H1 (cell line): ENCODE measurements around the gene GXYLT2. TPM values are rescaled to one million over a fixed set of nuclear protein-coding genes. Genes with fewer than 3 reads are reported as not detected.

Source experiments
- CTCF ChIA-PET: fragments of 300-600 bp; sonication (Branson Sonifier 250); formaldehyde crosslinking; loops from one replicate; lab custom pipeline; 2021; ENCODE audit not compliant: partially characterized antibody; lab: Charles Lee
- POLR2A ChIA-PET: fragments of 300-600 bp; sonication (Branson Sonifier 250); formaldehyde crosslinking; loops from one replicate; lab custom pipeline; 2021; ENCODE audit warnings: inconsistent platforms; ENCODE audit not compliant: partially characterized antibody; lab: Charles Lee
- DNase-seq, 2 experiments: peaks; one replicate each; pipeline versions ENCODE4 v3.0.0 to v3.0.0-alpha.2; 2010 to 2022; ENCODE audit warnings: low spot score in 2 of 2, low read depth in 1 of 2, mixed read lengths in 1 of 2
- FAIRE-seq: peaks from 2 replicates; lab custom pipeline; 2011; peaks lifted over from hg19 to GRCh38; lab: Jason Lieb, UNC
- H2AFZ ChIP-seq: 2 replicates; pipeline ENCODE4 v1.8.1; 2012; ENCODE audit warnings: low read length, inconsistent platforms
- H2AK5ac ChIP-seq: 2 replicates; pipeline ENCODE4 v1.6.1; 2013; ENCODE audit warnings: low read depth, low read length
- H2BK120ac ChIP-seq: replicated peaks from 2 replicates; pipeline ENCODE3; 2013; ENCODE audit warnings: low read depth, low read length, inconsistent platforms
- H2BK12ac ChIP-seq: 2 replicates; pipeline ENCODE4 v1.6.1; 2013; ENCODE audit warnings: low read depth, low read length
- H2BK15ac ChIP-seq: 2 replicates; pipeline ENCODE4 v1.6.1; 2013; ENCODE audit warnings: low read length
- H2BK20ac ChIP-seq: 2 replicates; pipeline ENCODE4 v1.6.1; 2013; ENCODE audit warnings: low read length
- H2BK5ac ChIP-seq: 2 replicates; pipeline ENCODE4 v1.6.1; 2013; ENCODE audit warnings: low read depth, low read length
- H3K14ac ChIP-seq: 2 replicates; pipeline ENCODE4 v1.6.1; 2013; ENCODE audit warnings: inconsistent platforms; ENCODE audit not compliant: insufficient read length
- H3K18ac ChIP-seq: 2 replicates; pipeline ENCODE4 v1.6.1; 2013; ENCODE audit warnings: low read length; ENCODE audit errors: extremely low read depth
- H3K23ac ChIP-seq: 2 replicates; pipeline ENCODE4 v1.6.1; 2013; ENCODE audit warnings: inconsistent platforms; ENCODE audit not compliant: insufficient read length
- H3K23me2 ChIP-seq: 2 replicates; pipeline ENCODE4 v1.6.1; 2013; ENCODE audit warnings: low read depth, low read length
- H3K27ac ChIP-seq: 2 replicates; pipeline ENCODE4 v1.6.1; 2011; ENCODE audit warnings: low read depth, low read length, inconsistent platforms
- H3K27me3 ChIP-seq, 4 experiments: replicated peaks in 1 of 4; 1 replicate in 1 of 4; 2 replicates in 3 of 4; pipeline versions ENCODE4 v1.6.1 to v1.8.1; 2011 to 2013; ENCODE audit warnings: low read length in 3 of 4, mild to moderate bottlenecking in 3 of 4, inconsistent platforms in 2 of 4, mixed read lengths in 2 of 4, moderate library complexity in 1 of 4; ENCODE audit not compliant: control insufficient read depth in 3 of 4, insufficient read depth in 3 of 4; ENCODE audit errors: extremely low read depth in 1 of 4
- H3K36me3 ChIP-seq, 4 experiments: 2 replicates each; pipeline versions ENCODE4 v1.6.1 to v1.8.1; 2011 to 2013; ENCODE audit warnings: mild to moderate bottlenecking in 4 of 4, low read length in 3 of 4, moderate library complexity in 2 of 4, control low read depth in 1 of 4, inconsistent platforms in 1 of 4; ENCODE audit not compliant: insufficient read depth in 4 of 4, control insufficient read depth in 2 of 4
- H3K4ac ChIP-seq: replicated peaks from 2 replicates; pipeline ENCODE3; 2013; ENCODE audit warnings: low read length, low read depth, mixed read lengths, inconsistent platforms; ENCODE audit not compliant: insufficient read length
- H3K4me1 ChIP-seq, 4 experiments: replicated peaks in 1 of 4; 1 replicate in 1 of 4; 2 replicates in 3 of 4; pipeline versions ENCODE4 v1.6.1 to v1.8.1; 2011 to 2013; ENCODE audit warnings: low read length in 3 of 4, inconsistent platforms in 2 of 4, mixed read lengths in 1 of 4; ENCODE audit not compliant: insufficient read depth in 4 of 4, control insufficient read depth in 3 of 4
- H3K4me2 ChIP-seq, 2 experiments: 2 replicates each; pipeline versions ENCODE4 v1.6.1 to v1.8.1; 2011 to 2013; ENCODE audit warnings: low read depth in 2 of 2, low read length in 2 of 2, control low read depth in 1 of 2, inconsistent platforms in 1 of 2, mild to moderate bottlenecking in 1 of 2; ENCODE audit not compliant: insufficient read depth in 1 of 2
- H3K4me3 ChIP-seq, 4 experiments: fragments of 200-600, 300-600 bp in 1 of 4; sonication (generic), shearing (Covaris generic), sonication (Bioruptor Twin) in 1 of 4; 2 replicates each; pipeline versions ENCODE4 v1.5.1 to v1.8.1; 2011 to 2016; ENCODE audit warnings: low read length in 4 of 4, low read depth in 3 of 4, control low read depth in 2 of 4, inconsistent platforms in 2 of 4, mild to moderate bottlenecking in 2 of 4, mixed read lengths in 1 of 4, moderate library complexity in 1 of 4; ENCODE audit not compliant: insufficient read depth in 2 of 4; ENCODE audit errors: extremely low read depth in 1 of 4
- H3K56ac ChIP-seq: replicated peaks from 2 replicates; pipeline ENCODE3; 2013; ENCODE audit warnings: low read depth, mild to moderate bottlenecking, mixed read lengths, low read length, inconsistent platforms; ENCODE audit not compliant: insufficient read length
- H3K79me1 ChIP-seq: 2 replicates; pipeline ENCODE4 v1.6.1; 2013; ENCODE audit warnings: low read depth, low read length, control low read depth
- H3K79me2 ChIP-seq, 2 experiments: 2 replicates each; pipeline versions ENCODE4 v1.6.1 to v1.8.1; 2012 to 2013; ENCODE audit warnings: low read length in 2 of 2, mild to moderate bottlenecking in 2 of 2, inconsistent platforms in 1 of 2; ENCODE audit not compliant: insufficient read depth in 2 of 2, control insufficient read depth in 1 of 2
- H3K9ac ChIP-seq, 4 experiments: replicated peaks in 1 of 4; 1 replicate in 1 of 4; 2 replicates in 3 of 4; pipeline versions ENCODE4 v1.6.1 to v1.8.1; 2011 to 2013; ENCODE audit warnings: low read depth in 3 of 4, low read length in 3 of 4, control low read depth in 2 of 4, mild to moderate bottlenecking in 2 of 4, moderate library complexity in 2 of 4, inconsistent platforms in 1 of 4; ENCODE audit errors: extremely low read depth in 1 of 4
- H3K9me3 ChIP-seq, 2 experiments: 2 replicates each; pipeline versions ENCODE4 v1.6.1 to v1.8.1; 2012 to 2013; ENCODE audit warnings: mild to moderate bottlenecking in 2 of 2, moderate library complexity in 2 of 2, control low read depth in 1 of 2, inconsistent platforms in 1 of 2, low read depth in 1 of 2, low read length in 1 of 2, mixed read lengths in 1 of 2; ENCODE audit not compliant: insufficient read depth in 2 of 2
- H4K20me1 ChIP-seq, 2 experiments: replicated peaks in 1 of 2; 2 replicates each; pipeline versions ENCODE3 to v1.8.1; 2011 to 2013; ENCODE audit warnings: inconsistent platforms in 2 of 2, low read length in 2 of 2, mild to moderate bottlenecking in 1 of 2; ENCODE audit not compliant: insufficient read depth in 2 of 2, control insufficient read depth in 1 of 2
- H4K5ac ChIP-seq: 2 replicates; pipeline ENCODE4 v1.6.1; 2013; ENCODE audit warnings: low read length, low read depth, mixed read lengths, inconsistent platforms; ENCODE audit not compliant: insufficient read length
- H4K8ac ChIP-seq: 2 replicates; pipeline ENCODE4 v1.8.0; 2013; ENCODE audit warnings: mild to moderate bottlenecking, moderate library complexity, low read length, inconsistent platforms; ENCODE audit not compliant: insufficient read depth; ENCODE audit errors: extremely low read depth
- H4K91ac ChIP-seq: replicated peaks from 2 replicates; pipeline ENCODE3; 2013; ENCODE audit warnings: low read length, mixed read lengths, inconsistent platforms; ENCODE audit not compliant: insufficient read length
- ASH2L ChIP-seq: fragments of 200-600, 300-600 bp; sonication (generic); IDR thresholded peaks from one replicate; pipeline ENCODE4 v1.7.1; 2017; ENCODE audit warnings: low read length
- BRCA1 ChIP-seq: IDR thresholded peaks from 2 replicates; pipeline ENCODE4 v1.6.1; 2012; ENCODE audit warnings: low read depth, low read length, improper control_type of control experiment
- GTF2F1 ChIP-seq: IDR thresholded peaks from 2 replicates; pipeline ENCODE4 v1.6.1; 2012; ENCODE audit warnings: low read depth, low read length, improper control_type of control experiment, borderline replicate concordance
- HDAC2 ChIP-seq, 2 experiments: fragments of 300-600 bp in 1 of 2; sonication (generic) in 1 of 2; IDR thresholded peaks; 2 replicates each; pipeline ENCODE4 v1.6.1; 2011 to 2012; ENCODE audit warnings: low read depth in 2 of 2, low read length in 2 of 2, mild to moderate bottlenecking in 2 of 2, moderate library complexity in 2 of 2, borderline replicate concordance in 1 of 2, inconsistent platforms in 1 of 2
- HDAC6 ChIP-seq: IDR thresholded peaks from one replicate; pipeline ENCODE4 v1.7.1; 2012; ENCODE audit warnings: low read depth, mild to moderate bottlenecking, inconsistent platforms, low read length, moderate library complexity
- JUN ChIP-seq: IDR thresholded peaks from 2 replicates; pipeline ENCODE4 v1.6.1; 2011; ENCODE audit warnings: low read depth, mild to moderate bottlenecking, improper control_type of control experiment, low read length
- JUND ChIP-seq: IDR thresholded peaks from 2 replicates; pipeline ENCODE4 v1.6.1; 2011; ENCODE audit warnings: mild to moderate bottlenecking, improper control_type of control experiment, low read length
- KDM1A ChIP-seq: fragments of 200-600, 300-600 bp; sonication (generic); IDR thresholded peaks from 2 replicates; pipeline ENCODE4 v1.7.1; 2016; ENCODE audit warnings: mild to moderate bottlenecking, low read length, borderline replicate concordance
- RAD21 ChIP-seq, 2 experiments: IDR thresholded peaks in 1 of 2; conservative IDR thresholded peaks in 1 of 2; 2 replicates each; pipeline ENCODE4 v1.6.1; 2011; ENCODE audit warnings: low read depth in 2 of 2, low read length in 2 of 2, improper control_type of control experiment in 1 of 2, inconsistent platforms in 1 of 2, mild to moderate bottlenecking in 1 of 2, moderate library complexity in 1 of 2
- SIRT6 ChIP-seq: IDR thresholded peaks from one replicate; pipeline ENCODE4 v1.7.1; 2012; ENCODE audit warnings: low read length, inconsistent platforms
- SRF ChIP-seq: IDR thresholded peaks from 2 replicates; pipeline ENCODE4 v1.6.1; 2011; ENCODE audit warnings: mild to moderate bottlenecking, low read depth, low read length, moderate library complexity
- TBP ChIP-seq: IDR thresholded peaks from 2 replicates; pipeline ENCODE4 v1.6.1; 2011; ENCODE audit warnings: low read depth, low read length, improper control_type of control experiment
- WGBS, 2 experiments: shearing (Covaris generic) in 1 of 2; methylation state at CpG; one replicate each; pipeline versions ENCODE4 v1.1.6 to v1.1.7; 2013 to 2015; ENCODE audit warnings: low lambda C conversion rate in 2 of 2, mixed read lengths in 2 of 2, inconsistent platforms in 1 of 2, low coverage in 1 of 2, missing lambda C conversion rate in 1 of 2; ENCODE audit not compliant: insufficient replicate concordance in 2 of 2, insufficient coverage in 1 of 2, insufficient read length in 1 of 2; ENCODE audit errors: extremely low coverage in 1 of 2, missing lambda C conversion rate in 1 of 2; 5-methylcytosine and 5-hydroxymethylcytosine counted together
- polyA plus RNA-seq, 7 experiments: library from polyadenylated mRNA; depleted of rRNA in 3 of 7; stranded (reverse) in 5 of 7; unstranded in 2 of 7; fragments of >200 nt in 5 of 7; fragments of 200-250 nt in 2 of 7; gene quantifications; 1 replicate in 5 of 7; 2 replicates in 1 of 7; 4 replicates in 1 of 7; pipeline versions ENCODE4 v1.2.1 to v1.2.3, GENCODE V29; 2011 to 2013; ENCODE audit warnings: missing spikeins in 2 of 7, mixed read lengths in 2 of 7
- total RNA-seq: library from RNA; stranded (reverse); fragmentation: NEBNext Ultra II Directional; extraction: Animal tissue kit (Norgen Biotek cat#: 25700); gene quantifications from 2 replicates; pipeline ENCODE4 v1.2.1, GENCODE V29; 2021
- TF ChIP-seq, protein P1 (sequence below): IDR thresholded peaks from 2 replicates; pipeline ENCODE4 v1.6.1; 2012; ENCODE audit warnings: low read length, inconsistent platforms

Gene GXYLT2
- total and polyA plus RNA-seq, 2 of the 8 experiments (the other 6 are each of a cell fraction or from before 2014, with no cell fraction given), result 1.8 to 5.6 TPM

DNA sequence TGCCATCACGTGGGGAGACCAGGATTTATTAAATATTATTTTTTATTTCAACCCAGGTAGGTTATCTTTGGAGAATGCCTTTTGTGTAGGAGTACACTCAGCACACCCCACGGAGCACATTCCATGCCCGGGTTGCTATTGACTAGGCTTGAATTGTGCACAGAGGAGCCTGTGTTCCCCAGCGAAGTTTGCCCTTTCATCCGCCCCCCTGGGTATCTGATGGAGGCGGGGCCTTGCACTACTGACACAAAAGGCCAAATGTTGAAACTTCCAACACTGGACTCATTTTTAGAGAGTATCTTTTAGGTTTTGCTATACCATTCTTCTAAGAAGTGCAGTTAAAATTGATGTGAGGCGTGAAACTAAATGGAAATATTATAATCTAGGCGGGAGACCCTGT lies 69.5 kb downstream of the GXYLT2 start:
- no peak overlapping the region for H3K9ac ChIP-seq

More for the DNA sequence above, 69.5 kb downstream of the GXYLT2 start:
- Histone ChIP-seq H3K56ac (no peak overlapping the region), H3K4me1 (peaks cover 0 to 7% (median 2%) of the 10 kb centered on the region in 4 experiments; a peak in 2 of 7 replicates), H3K23me2 (no peaks in the 10 kb centered on the region; the same call in 1 of the 2 replicates), H3K9me3 (no peaks in the 10 kb centered on the region), H3K27me3 (no peaks in the 10 kb centered on the region), H2BK20ac (no peak overlapping the region), H2BK12ac (no peak overlapping the region), H4K20me1 (no peaks in the 10 kb centered on the region), H3K36me3 (no peaks in the 10 kb centered on the region), H3K79me1 (no peaks in the 10 kb centered on the region), H3K4me3 (no peak overlapping the region), H3K23ac (no peak overlapping the region), H4K8ac (no peak overlapping the region), H2AK5ac (no peak overlapping the region), H2BK120ac (no peak overlapping the region), H4K5ac (no peak overlapping the region), H2AFZ (no peak overlapping the region), H3K14ac (no peak overlapping the region), H2BK15ac (no peak overlapping the region), H2BK5ac (no peak overlapping the region), H3K18ac (no peak overlapping the region), H3K27ac (no peak overlapping the region), H3K79me2 (no peaks in the 10 kb centered on the region), H4K91ac (no peak overlapping the region), H3K4me2 (0 out of 4 replicates have a peak overlapping the region, but pooled peaks of 1 of the 2 experiments have one; percentile 21), H3K4ac (no peak overlapping the region)
- no peak for TF ChIP-seq KDM1A
- TF ChIP-seq BRCA1, result no peak
- no peak for TF ChIP-seq SIRT6
- no peak for TF ChIP-seq GTF2F1
- no peak for TF ChIP-seq HDAC2 (IDR thresholded peaks at IDR 0.05; ENCODE audit: borderline replicate concordance in 1 of 2, low read depth in 2 of 2, low read length in 2 of 2)
- TF ChIP-seq HDAC6, result no peak
- TF ChIP-seq ASH2L, result no peak
- no peak for TF ChIP-seq JUN
- no peak for TF ChIP-seq TBP
- no peak for TF ChIP-seq JUND
- TF ChIP-seq RAD21 (IDR thresholded peaks at IDR 0.05 in 1 of 2, conservative IDR thresholded peaks at IDR 0.05 in 1 of 2; ENCODE audit: low read depth in 2 of 2, low read length in 2 of 2), result no peak
- no peak for TF ChIP-seq SRF
- TF ChIP-seq, protein P1, sequence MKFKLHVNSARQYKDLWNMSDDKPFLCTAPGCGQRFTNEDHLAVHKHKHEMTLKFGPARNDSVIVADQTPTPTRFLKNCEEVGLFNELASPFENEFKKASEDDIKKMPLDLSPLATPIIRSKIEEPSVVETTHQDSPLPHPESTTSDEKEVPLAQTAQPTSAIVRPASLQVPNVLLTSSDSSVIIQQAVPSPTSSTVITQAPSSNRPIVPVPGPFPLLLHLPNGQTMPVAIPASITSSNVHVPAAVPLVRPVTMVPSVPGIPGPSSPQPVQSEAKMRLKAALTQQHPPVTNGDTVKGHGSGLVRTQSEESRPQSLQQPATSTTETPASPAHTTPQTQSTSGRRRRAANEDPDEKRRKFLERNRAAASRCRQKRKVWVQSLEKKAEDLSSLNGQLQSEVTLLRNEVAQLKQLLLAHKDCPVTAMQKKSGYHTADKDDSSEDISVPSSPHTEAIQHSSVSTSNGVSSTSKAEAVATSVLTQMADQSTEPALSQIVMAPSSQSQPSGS, result no peak
- ChIA-PET CTCF (interaction anchor here (0.7 kb wide), 1 partner anchor 617 kb away, joined by 3 read pairs; no protein-coding TSS in a partner anchor), POLR2A (no interaction called here)
- FAIRE-seq (no peak), DNase-seq (no peak)
- WGBS, 2 experiments, result 76% methylated on average over 8 of the region's 8 CpGs; no CpG with 5 or more reads in 1 of the 2 experiments
